UCSD-AML1 (cell line): ENCODE measurements around the gene FLVCR1.

Experiments used
- DNase-seq: peaks from one replicate; lab custom pipeline; 2025; ENCODE audit not compliant: unreplicated experiment; lab: John Stamatoyannopoulos, UW

Gene FLVCR1

GRCh38 chr1:212915245-212916091 is 57.4 kb downstream of the FLVCR1 start:
- no peak for DNase-seq

DNA sequence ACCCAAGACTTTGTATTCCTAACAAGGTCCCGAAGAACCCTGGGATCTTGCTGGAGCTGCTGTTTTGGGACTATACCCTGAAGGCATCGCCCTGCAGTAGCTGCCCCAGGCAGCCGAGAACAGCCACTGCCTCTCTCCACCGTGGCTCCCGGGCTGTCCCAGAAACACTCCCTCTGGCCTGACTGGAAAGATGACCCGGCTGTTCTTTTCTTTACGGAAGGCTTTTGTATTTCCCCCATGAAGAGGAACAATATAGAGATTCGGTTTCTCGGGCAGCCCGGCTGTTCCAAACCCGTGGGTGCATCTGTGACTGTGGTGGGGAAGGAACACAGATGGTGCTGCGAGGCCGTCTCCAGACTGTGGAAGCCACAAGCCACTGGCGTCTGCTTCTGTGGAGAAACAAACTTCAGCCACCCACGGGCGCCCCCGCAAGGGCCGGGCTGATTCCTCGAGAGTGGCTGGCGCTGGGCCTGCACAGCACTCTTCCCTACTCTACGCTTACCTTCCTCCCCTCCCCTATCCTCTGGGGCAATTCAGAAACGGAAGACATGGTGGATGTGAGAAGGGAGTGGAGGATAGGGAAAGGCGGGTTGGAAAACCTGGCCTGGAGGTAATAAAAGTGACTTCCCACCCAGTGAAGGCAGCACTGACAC is 58.5 kb downstream of the FLVCR1 start:
- DNase-seq, result peak; percentile 77

- DNase-seq, result no peak
Measured at GRCh38 chr1:212917134-212917485, 59.0 kb downstream of the FLVCR1 start.

DNA sequence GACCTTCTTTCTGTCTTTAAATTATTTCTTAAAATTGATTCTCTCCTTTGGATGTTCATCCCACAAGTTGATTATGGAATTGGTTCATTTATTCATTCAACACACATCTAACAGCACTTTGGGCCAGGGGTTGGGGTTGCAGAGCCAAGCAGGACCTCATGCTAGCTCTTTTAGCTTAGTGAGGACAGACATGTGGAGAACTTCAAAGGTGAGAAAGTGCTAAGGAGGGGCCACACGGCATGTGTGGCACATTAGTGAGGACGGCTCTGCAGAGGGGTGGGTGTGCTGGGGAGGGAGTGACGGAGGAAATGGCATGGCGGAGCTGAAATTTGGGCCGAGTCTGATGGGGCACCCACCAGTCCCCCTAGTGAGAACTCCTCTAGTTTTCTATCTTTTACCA is 59.8 kb downstream of the FLVCR1 start:
- no peak for DNase-seq

- no peak for DNase-seq
Measured at GRCh38 chr1:212918824-212919223, 60.7 kb downstream of the FLVCR1 start.

DNA sequence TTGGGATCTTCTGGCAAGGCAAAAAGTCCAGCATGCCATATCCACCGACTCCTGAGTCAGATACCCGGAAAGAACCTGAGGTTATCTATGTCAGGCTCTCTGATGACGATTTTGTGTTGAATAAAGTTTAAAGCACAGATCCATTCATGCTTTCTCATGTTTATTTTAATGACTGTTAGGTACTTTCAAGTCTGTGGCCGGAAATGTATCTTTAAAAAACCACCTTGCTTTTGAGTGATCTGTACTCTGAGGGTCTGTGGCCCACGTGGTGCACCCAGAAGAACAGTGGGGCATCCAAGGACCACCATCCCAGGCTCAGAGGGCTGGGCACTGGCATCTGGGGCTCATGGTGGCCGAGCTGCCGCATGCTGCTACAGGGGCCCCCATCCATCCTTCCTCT is 62.2 kb downstream of the FLVCR1 start:
- DNase-seq, result no peak

GRCh38 chr1:212920896-212921295 is 62.8 kb downstream of the FLVCR1 start:
- no peak for DNase-seq

DNA sequence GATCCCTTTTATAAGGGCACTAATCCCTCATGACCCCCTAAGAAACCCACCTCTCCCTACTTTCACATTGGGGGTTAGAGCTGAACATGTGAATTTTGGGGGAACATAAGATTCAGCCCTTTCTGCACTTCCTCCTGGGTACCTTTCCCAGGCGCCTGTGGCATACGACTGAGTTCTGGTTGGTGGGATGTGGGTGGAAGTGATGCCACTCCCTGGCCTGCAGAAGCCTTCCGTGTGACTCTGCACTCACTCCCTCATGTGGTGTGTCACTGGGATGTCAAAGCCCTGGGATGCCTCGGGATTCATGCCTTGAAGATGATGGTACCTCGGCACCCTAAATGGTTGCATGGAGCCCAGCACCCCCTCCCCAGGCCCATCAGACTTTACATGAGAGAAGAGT is 63.9 kb downstream of the FLVCR1 start:
- no peak for DNase-seq

DNA sequence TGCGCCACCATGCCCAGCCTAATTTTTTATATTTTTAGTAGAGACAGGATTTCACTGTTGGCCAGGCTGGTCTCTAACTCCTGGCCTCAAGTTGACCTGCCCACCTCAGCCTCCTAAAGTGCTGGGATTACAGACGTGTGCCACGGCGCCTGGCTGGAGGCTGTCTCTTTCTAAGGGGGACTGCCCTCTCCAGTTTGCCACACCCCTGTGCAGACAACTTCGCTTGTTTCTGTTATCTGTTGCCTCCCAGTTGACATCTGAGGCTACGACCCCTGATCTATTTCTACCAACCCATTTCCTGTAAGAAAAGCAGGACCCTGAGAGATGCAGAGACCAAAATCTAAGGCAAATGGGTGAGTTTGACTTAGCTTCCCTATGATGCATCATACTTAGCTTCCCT is 68.3 kb downstream of the FLVCR1 start:
- no peak for DNase-seq

GRCh38 chr1:212928323-212929291 is 70.5 kb downstream of the FLVCR1 start:
- DNase-seq, result no peak

GRCh38 chr1:212930986-212931678 is 73.1 kb downstream of the FLVCR1 start:
- no peak for DNase-seq

DNA sequence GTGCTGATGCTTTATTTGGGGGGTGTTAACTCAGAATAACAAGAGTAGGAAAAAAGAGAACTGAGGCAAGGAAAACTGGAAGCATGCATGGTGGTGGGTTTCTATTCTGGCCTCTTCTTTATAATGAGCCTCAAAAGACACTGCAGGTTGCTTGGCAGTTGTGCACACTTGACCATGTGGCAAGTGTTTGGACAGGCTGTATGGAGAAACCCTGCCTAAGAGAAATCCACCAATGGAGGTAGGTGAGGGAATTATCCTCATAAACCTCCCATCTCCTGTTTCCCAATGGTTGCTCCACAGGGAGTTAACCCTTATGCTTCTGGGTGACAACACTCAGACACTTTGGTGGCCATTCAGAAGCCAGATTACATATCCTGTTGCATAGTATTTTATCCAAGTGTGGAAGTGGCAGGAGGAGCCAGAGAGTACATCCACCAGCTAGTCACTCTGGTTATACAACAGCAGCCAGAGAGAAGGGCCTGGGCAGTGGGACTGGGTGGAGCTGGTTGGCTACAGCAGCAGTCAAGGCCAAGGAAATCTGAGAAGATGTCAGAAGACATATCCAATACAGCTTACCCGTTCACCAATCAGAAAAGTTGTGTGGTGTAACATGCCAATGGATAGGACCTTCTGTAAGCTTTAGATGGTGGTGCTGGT is 75.9 kb downstream of the FLVCR1 start:
- DNase-seq, result no peak

GRCh38 chr1:212935387-212935981 is 77.4 kb downstream of the FLVCR1 start:
- DNase-seq, result no peak

DNA sequence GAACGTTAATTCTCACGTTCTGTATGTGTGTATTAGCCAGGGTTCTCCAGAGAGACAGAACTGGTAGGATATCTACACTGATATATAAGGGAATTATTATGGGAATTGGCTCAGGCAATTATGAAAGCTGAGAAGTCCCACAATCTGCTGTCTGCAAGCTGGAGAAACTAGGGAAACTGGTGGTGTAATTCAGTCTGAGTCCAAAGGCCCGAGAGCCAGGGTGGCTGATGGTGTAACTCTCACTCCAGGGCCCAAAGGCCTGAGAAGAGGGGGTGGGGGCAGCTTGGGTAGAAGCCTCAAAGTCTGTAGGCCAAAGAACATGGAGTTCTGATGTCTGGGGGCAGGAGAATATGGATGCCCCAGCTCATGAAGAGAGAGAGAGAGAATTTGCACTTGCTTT is 79.0 kb downstream of the FLVCR1 start:
- no peak for DNase-seq

DNA sequence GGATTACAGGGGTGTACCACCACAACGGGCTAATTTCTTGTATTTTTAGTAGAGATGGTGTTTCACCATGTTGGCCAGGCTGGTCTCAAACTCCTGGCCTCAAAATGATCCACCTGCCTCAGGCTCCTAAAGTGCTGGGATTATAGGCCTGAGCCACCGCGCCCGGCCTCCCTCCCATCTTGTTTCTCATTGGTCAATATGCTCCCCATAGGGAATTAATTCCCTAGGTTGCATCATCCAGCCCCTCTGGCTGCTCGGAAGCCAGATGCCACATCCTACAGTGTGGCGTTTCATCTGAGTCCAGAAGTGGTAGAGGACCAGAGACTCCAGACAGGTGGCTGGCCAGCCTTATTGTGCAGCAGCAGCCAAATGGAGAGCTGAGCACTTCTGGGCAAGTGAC is 80.8 kb downstream of the FLVCR1 start:
- DNase-seq, result no peak

GRCh38 chr1:212941452-212941851 is 83.4 kb downstream of the FLVCR1 start:
- DNase-seq, result no peak

GRCh38 chr1:212942679-212943392 is 84.8 kb downstream of the FLVCR1 start:
- no peak for DNase-seq

GRCh38 chr1:212943393-212943710 is 85.3 kb downstream of the FLVCR1 start:
- DNase-seq, result no peak

DNA sequence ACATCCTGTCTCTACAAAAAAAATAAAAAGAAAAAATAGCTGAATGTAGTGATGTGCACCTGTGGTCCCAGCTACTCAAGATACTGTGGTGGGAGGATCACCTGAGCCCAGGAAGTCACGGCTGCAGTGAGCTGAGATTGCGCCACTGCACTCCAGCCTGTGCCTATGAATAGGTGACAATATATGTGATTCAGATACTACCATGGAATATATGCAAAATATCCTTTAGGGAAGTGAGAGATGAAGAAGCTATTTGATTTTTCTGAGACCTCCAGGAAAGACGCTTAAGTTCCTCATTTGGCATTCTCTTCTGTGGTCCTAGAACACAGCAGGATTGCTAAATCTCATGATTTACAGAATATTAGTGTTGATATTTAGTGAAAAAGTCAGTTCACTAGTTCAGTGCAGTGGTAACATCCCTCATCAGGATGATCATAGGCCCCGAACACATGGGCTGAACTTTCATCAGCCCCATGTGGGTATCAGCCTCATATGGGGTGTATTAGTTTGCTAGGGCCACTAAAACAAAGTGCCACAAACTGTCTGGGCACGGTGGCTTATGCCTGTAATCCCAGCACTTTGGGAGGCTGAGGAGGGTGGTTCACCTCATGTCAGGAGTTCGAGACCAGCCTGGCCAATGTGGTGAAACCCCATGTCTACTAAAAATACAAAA is 86.3 kb downstream of the FLVCR1 start:
- no peak for DNase-seq
